ENCODE results near the gene ASXL1. TPM values are rescaled to one million over a fixed set of nuclear protein-coding genes. Genes with fewer than 3 reads are reported as not detected.

Gene ASXL1
- total RNA-seq, 1 experiment from 2014 or later, result 22.7 TPM

- TF ChIP-seq E2F5 (CRISPR knock-in tag; IDR thresholded peaks at IDR 0.05) (no peak), TCF7 (CRISPR knock-in tag; IDR thresholded peaks at IDR 0.05; ENCODE audit: low read depth) (no peak), OVOL2 (CRISPR knock-in tag; IDR thresholded peaks at IDR 0.05; ENCODE audit: borderline replicate concordance) (no peak), MLX (CRISPR knock-in tag; IDR thresholded peaks at IDR 0.05) (no peak), ZNF317 (CRISPR knock-in tag; IDR thresholded peaks at IDR 0.05; ENCODE audit: borderline replicate concordance, low read depth) (no peak), ZNF263 (CRISPR knock-in tag; IDR thresholded peaks at IDR 0.05; ENCODE audit: low read depth) (no peak), ESRRA (CRISPR knock-in tag; IDR thresholded peaks at IDR 0.05; ENCODE audit: borderline replicate concordance) (no peak), IRF2 (CRISPR knock-in tag; IDR thresholded peaks at IDR 0.05; ENCODE audit: borderline replicate concordance, low read depth) (no peak), ZNF138 (CRISPR knock-in tag; conservative IDR thresholded peaks at IDR 0.05) (no peak), GABPB1 (CRISPR knock-in tag; IDR thresholded peaks at IDR 0.05) (no peak), TEAD4 (CRISPR knock-in tag; IDR thresholded peaks at IDR 0.05) (no peak), ZNF671 (CRISPR knock-in tag; IDR thresholded peaks at IDR 0.05) (no peak), HMGA2 (CRISPR knock-in tag; IDR thresholded peaks at IDR 0.05) (no peak), JAZF1 (CRISPR knock-in tag; IDR thresholded peaks at IDR 0.05) (no peak), ATF3 (CRISPR knock-in tag; conservative IDR thresholded peaks at IDR 0.05) (no peak), IRF1 (CRISPR knock-in tag; IDR thresholded peaks at IDR 0.05) (no peak), ZSCAN18 (CRISPR knock-in tag; IDR thresholded peaks at IDR 0.05) (no peak), GTF2I (CRISPR knock-in tag; conservative IDR thresholded peaks at IDR 0.05) (no peak)
- Mint-ChIP-seq H3K27me3 (ENCODE audit: low read depth) (no peaks in the 10 kb centered on the region), H3K4me1 (peaks cover 16% of the 10 kb centered on the region), H3K27ac (peak overlapping the region; percentile 5), H3K4me3 (no peak overlapping the region), H3K9me3 (no peaks in the 10 kb centered on the region), H3K36me3 (no peaks in the 10 kb centered on the region)
- ATAC-seq, result no peak
- DNase-seq (ENCODE audit: low spot score), result no peak
- CTCF ChIA-PET, result no interaction called here
- POLR2A ChIA-PET, result no interaction called here
Measured at GRCh38 chr20:32415494-32415893, 57.4 kb downstream of the ASXL1 start.

GRCh38 chr20:32416206-32416605 lies 58.1 kb downstream of the ASXL1 start:
- DNase-seq (ENCODE audit: low spot score) (no peak), ATAC-seq (no peak)
- no peaks in the 10 kb centered on the region for H3K9me3 Mint-ChIP-seq
- ChIA-PET POLR2A (no interaction called here), CTCF (no interaction called here)
- H3K27me3 Mint-ChIP-seq (ENCODE audit: low read depth), result no peaks in the 10 kb centered on the region
- H3K36me3 Mint-ChIP-seq, result no peaks in the 10 kb centered on the region
- H3K4me1 Mint-ChIP-seq, result peaks cover 16% of the 10 kb centered on the region
- H3K4me3 Mint-ChIP-seq, result no peak overlapping the region
- peak overlapping the region; percentile 62; the same call in 1 of the 2 replicates for H3K27ac Mint-ChIP-seq
- TF ChIP-seq IRF2 (CRISPR knock-in tag; IDR thresholded peaks at IDR 0.05; ENCODE audit: borderline replicate concordance, low read depth) (no peak), ZMAT4 (CRISPR knock-in tag; IDR thresholded peaks at IDR 0.05) (no peak), JUN (CRISPR knock-in tag; IDR thresholded peaks at IDR 0.05) (no peak), ZNF425 (CRISPR knock-in tag; conservative IDR thresholded peaks at IDR 0.05) (no peak), ZNF263 (CRISPR knock-in tag; IDR thresholded peaks at IDR 0.05; ENCODE audit: low read depth) (no peak), GTF2I (CRISPR knock-in tag; conservative IDR thresholded peaks at IDR 0.05) (no peak), TEAD4 (CRISPR knock-in tag; IDR thresholded peaks at IDR 0.05) (no peak), FOXP1 (CRISPR knock-in tag; IDR thresholded peaks at IDR 0.05; ENCODE audit: borderline replicate concordance) (no peak), HMGXB4 (CRISPR knock-in tag; IDR thresholded peaks at IDR 0.05) (no peak), E2F4 (CRISPR knock-in tag; IDR thresholded peaks at IDR 0.05; ENCODE audit: borderline replicate concordance, low read depth) (no peak), ZNF138 (CRISPR knock-in tag; conservative IDR thresholded peaks at IDR 0.05) (no peak), E2F5 (CRISPR knock-in tag; IDR thresholded peaks at IDR 0.05) (no peak), ZNF416 (CRISPR knock-in tag; IDR thresholded peaks at IDR 0.05) (no peak)
